GM19025 (cell line): ENCODE results near the gene EXOC3L2.

ENCODE experiments used
- ATAC-seq: cut with Tn5 transposase; IDR thresholded peaks from one replicate; pipeline ENCODE4 v1.9.1; 2021; ENCODE audit warnings: mild to moderate bottlenecking, low read depth, moderate library complexity; ENCODE audit not compliant: unreplicated experiment

EXOC3L2 gene

DNA sequence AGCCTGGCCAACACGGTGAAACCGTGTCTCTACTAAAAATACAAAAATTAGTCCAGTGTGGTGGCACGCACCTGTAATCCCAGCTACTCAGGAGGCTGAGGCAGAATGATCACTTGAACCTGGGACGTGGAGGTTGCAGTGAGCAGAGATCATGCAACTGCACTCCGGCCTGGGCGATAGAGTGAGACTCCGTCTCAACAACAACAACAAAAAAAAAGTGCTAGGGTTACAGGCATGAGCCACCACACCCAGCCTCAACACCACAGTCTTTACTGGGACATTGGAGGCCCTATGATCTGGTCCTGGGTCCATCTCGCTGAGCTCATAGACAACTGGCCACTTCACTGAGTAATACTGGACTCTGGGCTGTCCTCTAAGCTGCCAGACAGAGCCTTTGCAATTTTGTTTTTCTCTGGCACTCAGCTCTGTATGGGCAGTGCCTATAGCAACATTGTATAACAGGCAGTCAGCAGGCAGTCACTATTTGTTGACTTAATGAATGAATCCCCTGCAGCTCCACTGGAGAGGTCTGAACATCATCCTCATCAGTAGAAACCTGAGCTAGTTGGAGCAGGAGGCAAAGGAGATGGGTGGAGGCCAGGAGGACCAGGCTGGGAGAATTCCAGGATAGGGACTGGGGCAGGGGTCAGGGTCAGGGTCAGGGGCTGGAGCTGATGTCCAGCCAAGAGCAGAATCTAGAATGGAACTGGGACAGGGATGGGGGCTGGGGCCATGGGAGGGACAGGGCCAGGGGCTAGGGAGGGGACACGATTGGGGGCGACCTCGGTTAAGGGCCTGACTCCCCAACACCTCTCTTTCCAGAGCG is 58.5 kb downstream of the EXOC3L2 start:
- no peak for ATAC-seq

GRCh38 chr19:45184115-45184514 is 61.1 kb downstream of the EXOC3L2 start:
- no peak for ATAC-seq

GRCh38 chr19:45182758-45183157 is 62.4 kb downstream of the EXOC3L2 start:
- no peak for ATAC-seq

DNA sequence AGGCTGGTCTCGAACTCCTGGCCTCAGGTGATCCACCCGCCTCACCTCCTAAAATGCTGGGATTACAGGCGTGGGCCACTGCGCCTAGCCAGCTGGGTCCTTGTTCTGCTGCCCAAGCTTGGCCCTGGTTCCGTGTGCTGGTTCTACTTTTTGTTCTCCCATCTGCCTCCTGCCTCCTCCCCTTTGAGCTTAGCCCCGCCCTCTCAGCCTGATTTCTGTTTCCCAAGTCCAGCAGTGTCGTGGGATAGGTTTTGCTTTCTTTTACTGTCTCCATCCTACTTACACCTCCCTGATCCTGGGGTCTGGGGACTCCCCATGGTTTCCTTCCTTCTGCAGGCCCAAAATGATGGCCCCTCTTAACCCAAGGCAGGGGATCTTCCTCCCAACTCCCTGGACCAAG is 64.3 kb downstream of the EXOC3L2 start:
- no peak for ATAC-seq

- ATAC-seq = no peak
Measured at GRCh38 chr19:45179892-45180370, 65.3 kb downstream of the EXOC3L2 start.

- no peak for ATAC-seq
Measured at GRCh38 chr19:45179072-45179891, 65.9 kb downstream of the EXOC3L2 start.

GRCh38 chr19:45178262-45179071 is 66.7 kb downstream of the EXOC3L2 start, which contains the start of gene BLOC1S3:
Gene BLOC1S3 (plus strand): TSS chr19:45178784. CDS start chr19:45179297, 513 bp downstream.
- ATAC-seq = peak; percentile 83

GRCh38 chr19:45177817-45178261 is 67.4 kb downstream of the EXOC3L2 start, which contains the start of gene TRAPPC6A:
Gene TRAPPC6A (minus strand): TSS chr19:45178237. CDS start chr19:45178218, 19 bp downstream.
- ATAC-seq = peak; percentile 6

GRCh38 chr19:45175515-45176345 is 69.5 kb downstream of the EXOC3L2 start:
- ATAC-seq = no peak

DNA sequence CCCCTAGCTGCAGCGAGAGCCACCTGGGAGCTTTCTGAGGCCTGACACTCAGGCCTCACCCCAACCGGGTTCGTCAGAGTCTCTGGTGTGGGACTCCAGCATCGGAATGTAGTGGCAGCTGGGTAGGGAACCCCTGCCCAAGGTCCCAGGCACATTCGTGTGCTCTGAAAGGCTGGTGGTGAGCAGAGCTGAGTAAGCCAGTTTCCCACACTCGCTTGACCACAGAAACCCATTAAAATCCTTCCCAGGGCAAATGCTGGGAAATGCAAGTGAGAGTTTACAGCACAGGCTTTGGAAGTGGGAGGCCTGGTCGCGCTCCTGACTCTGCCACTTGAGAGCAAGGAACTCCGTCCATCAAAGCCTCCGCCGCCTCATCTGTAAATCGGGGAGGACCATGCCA is 71.4 kb downstream of the EXOC3L2 start:
- no peak for ATAC-seq

GRCh38 chr19:45172611-45173208 is 72.5 kb downstream of the EXOC3L2 start:
- no peak for ATAC-seq

- ATAC-seq = no peak
Measured at GRCh38 chr19:45172173-45172572, 73.0 kb downstream of the EXOC3L2 start.

DNA sequence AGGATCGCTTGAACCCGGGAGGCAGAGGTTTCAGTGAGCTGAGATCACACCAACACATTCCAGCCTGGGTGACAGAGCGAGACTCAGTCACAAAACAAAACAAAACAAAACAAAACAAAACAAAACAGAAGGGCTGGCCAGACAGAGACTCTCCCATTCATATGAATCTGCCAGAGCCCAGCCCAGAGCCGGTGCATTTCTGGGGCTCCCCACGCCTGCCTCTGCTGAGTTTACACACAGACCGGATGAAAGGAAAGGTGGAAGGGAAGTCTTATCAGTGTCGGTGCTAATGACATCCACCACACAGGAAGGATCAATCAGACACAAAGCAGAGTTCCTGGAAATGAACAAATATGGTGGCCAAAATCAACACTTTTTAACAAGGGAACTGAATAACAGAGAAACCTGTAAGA is 74.0 kb downstream of the EXOC3L2 start:
- no peak for ATAC-seq

GRCh38 chr19:45170146-45171106 is 74.8 kb downstream of the EXOC3L2 start:
- no peak for ATAC-seq

- ATAC-seq = no peak
Measured at GRCh38 chr19:45169602-45170001, 75.6 kb downstream of the EXOC3L2 start.

DNA sequence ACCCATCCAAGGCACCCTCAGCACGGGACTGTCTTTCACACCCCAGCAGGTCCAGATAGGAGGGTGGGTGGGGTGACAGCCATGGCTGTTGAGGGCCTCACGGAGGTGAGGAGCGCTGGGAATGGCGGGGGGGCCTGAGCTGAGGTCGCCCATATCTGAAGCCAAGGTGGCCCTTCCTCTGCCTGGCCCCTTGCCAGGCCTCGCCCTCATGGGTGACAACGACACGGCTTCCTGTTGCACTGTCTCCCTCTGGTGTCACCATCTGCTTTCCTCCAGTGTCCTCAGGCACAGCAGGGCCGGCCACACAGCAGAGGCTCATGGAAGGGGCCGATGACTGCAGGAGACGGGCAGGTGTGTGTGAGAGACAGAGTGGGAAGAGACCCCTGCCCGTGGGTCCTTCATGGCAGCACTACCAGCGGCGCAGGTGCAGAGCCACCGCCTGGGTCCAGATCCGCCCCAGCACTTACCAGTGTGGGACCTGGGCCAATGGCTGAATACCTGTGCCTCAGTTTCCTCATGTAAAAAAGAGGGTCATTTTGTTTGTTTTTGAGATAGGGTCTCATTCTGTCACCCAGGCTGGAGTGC is 76.3 kb downstream of the EXOC3L2 start:
- ATAC-seq = no peak

GRCh38 chr19:45166723-45167252 is 78.4 kb downstream of the EXOC3L2 start:
- ATAC-seq = no peak
